Neural progenitor cell (in vitro differentiated cells): ENCODE results near the gene KRT74.

Source experiments
- EZH2 ChIP-seq: fragments of 200-600 bp; sonication (generic); IDR thresholded peaks from 2 replicates; pipeline ENCODE4 v1.6.1; 2017; ENCODE audit warnings: antibody characterized with exemption, mild to moderate bottlenecking, moderate library complexity
- EZH2phosphoT487 ChIP-seq: fragments of 200-600 bp; sonication (generic); IDR thresholded peaks from 2 replicates; pipeline ENCODE4 v1.6.1; 2017; ENCODE audit warnings: antibody characterized with exemption
- TF ChIP-seq, protein P1 (sequence below): fragments of 200-600 bp; sonication (generic); IDR thresholded peaks from 2 replicates; pipeline ENCODE4 v1.5.1; 2017; ENCODE audit warnings: antibody characterized with exemption, mild to moderate bottlenecking

DNA sequence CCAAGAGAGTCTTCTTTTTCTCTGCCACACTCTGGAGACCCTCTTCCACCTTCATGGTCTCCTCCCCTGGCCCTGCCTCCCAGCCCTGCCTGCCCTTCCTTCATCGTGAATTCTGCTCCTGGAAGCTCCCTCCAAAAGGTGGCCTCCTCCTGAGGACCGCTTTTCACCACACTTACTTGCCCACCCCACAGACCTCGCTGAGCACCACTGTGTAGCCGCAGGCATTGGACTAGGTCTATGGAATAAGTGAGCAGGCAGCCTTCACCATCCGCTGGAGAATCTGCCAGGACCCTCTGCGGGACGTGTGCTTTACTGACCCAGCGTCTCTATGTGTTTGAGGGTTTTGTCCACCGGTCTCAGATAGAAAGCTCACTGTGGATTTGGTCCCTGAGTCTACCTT lies 43.8 kb downstream of the KRT74 start:
- TF ChIP-seq, protein P1, sequence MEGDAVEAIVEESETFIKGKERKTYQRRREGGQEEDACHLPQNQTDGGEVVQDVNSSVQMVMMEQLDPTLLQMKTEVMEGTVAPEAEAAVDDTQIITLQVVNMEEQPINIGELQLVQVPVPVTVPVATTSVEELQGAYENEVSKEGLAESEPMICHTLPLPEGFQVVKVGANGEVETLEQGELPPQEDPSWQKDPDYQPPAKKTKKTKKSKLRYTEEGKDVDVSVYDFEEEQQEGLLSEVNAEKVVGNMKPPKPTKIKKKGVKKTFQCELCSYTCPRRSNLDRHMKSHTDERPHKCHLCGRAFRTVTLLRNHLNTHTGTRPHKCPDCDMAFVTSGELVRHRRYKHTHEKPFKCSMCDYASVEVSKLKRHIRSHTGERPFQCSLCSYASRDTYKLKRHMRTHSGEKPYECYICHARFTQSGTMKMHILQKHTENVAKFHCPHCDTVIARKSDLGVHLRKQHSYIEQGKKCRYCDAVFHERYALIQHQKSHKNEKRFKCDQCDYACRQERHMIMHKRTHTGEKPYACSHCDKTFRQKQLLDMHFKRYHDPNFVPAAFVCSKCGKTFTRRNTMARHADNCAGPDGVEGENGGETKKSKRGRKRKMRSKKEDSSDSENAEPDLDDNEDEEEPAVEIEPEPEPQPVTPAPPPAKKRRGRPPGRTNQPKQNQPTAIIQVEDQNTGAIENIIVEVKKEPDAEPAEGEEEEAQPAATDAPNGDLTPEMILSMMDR: no peak
- TF ChIP-seq EZH2 (no peak), EZH2phosphoT487 (no peak)
